RWPE2 (cell line): ENCODE results near the gene NEO1.

ENCODE experiments used
- ATAC-seq: fragments of 200-7000 bp; cut with Tn5 transposase; 3 replicates; pipeline ENCODE4 v1.9.1; 2021; ENCODE audit warnings: low read depth
- DNase-seq: peaks from one replicate; pipeline ENCODE4 v3.0.0-alpha.2; 2020; ENCODE audit warnings: low spot score
- H3K27ac ChIP-seq: fragments of 450-650 bp; 2 replicates; pipeline ENCODE4 v1.5.1; 2017; ENCODE audit warnings: mild to moderate bottlenecking; ENCODE audit not compliant: poor library complexity, severe bottlenecking
- H3K27me3 ChIP-seq: fragments of 250-450 bp; sonication (Bioruptor Pico); 2 replicates; pipeline ENCODE4 v1.5.1; 2021; ENCODE audit warnings: mild to moderate bottlenecking, moderate library complexity; ENCODE audit not compliant: insufficient read depth, poor library complexity, severe bottlenecking
- H3K36me3 ChIP-seq: fragments of 250-450 bp; sonication (Bioruptor Pico); 2 replicates; pipeline ENCODE4 v1.5.1; 2020; ENCODE audit warnings: low read depth, mild to moderate bottlenecking, moderate library complexity
- H3K4me1 ChIP-seq: fragments of 250-450 bp; sonication (Bioruptor Pico); 2 replicates; pipeline ENCODE4 v1.5.1; 2021; ENCODE audit warnings: mild to moderate bottlenecking, moderate library complexity; ENCODE audit not compliant: insufficient read depth, poor library complexity, severe bottlenecking
- H3K4me3 ChIP-seq: fragments of 250-450 bp; sonication (Bioruptor Pico); 2 replicates; pipeline ENCODE4 v1.5.1; 2021; ENCODE audit warnings: mild to moderate bottlenecking, moderate library complexity; ENCODE audit not compliant: severe bottlenecking
- H3K9me3 ChIP-seq: fragments of 250-450 bp; sonication (Bioruptor Pico); 2 replicates; pipeline ENCODE4 v1.5.1; 2021; ENCODE audit warnings: mild to moderate bottlenecking, moderate library complexity; ENCODE audit not compliant: severe bottlenecking
- TF ChIP-seq, protein P1 (sequence below): fragments of 450-650 bp; IDR thresholded peaks from one replicate; pipeline ENCODE4 v1.5.1; 2017; ENCODE audit warnings: mild to moderate bottlenecking, moderate library complexity; ENCODE audit not compliant: poor library complexity, severe bottlenecking

The NEO1 gene

DNA sequence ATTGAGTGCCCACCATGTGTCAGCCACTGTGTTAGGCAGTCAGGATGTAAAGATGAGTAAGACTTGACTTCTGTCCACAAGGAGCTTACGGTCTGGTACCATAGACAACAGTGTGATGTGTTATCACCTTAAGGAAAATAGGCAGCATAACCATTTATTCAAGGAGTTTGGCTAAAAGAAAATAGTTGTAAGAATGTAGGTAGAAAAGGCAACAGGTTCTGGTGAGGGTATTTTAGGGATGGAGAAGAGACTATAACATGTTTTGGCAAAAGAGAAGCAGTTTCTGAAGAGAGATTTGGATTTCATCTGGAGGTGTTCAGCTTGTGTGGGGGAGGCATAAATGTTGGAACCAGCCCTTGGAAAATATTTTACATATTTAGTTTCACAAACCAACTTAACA, 194.6 kb downstream of the NEO1 start:
- TF ChIP-seq, protein P1, sequence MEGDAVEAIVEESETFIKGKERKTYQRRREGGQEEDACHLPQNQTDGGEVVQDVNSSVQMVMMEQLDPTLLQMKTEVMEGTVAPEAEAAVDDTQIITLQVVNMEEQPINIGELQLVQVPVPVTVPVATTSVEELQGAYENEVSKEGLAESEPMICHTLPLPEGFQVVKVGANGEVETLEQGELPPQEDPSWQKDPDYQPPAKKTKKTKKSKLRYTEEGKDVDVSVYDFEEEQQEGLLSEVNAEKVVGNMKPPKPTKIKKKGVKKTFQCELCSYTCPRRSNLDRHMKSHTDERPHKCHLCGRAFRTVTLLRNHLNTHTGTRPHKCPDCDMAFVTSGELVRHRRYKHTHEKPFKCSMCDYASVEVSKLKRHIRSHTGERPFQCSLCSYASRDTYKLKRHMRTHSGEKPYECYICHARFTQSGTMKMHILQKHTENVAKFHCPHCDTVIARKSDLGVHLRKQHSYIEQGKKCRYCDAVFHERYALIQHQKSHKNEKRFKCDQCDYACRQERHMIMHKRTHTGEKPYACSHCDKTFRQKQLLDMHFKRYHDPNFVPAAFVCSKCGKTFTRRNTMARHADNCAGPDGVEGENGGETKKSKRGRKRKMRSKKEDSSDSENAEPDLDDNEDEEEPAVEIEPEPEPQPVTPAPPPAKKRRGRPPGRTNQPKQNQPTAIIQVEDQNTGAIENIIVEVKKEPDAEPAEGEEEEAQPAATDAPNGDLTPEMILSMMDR: no peak
- no peak for ATAC-seq
- H3K27ac ChIP-seq: no peak overlapping the region

GRCh38 chr15:73247331-73247730, 195.1 kb downstream of the NEO1 start:
- TF ChIP-seq, protein P1: no peak
- H3K27me3 ChIP-seq: no peaks in the 10 kb centered on the region
- DNase-seq (no peak), ATAC-seq (no peak)
- no peaks in the 10 kb centered on the region for H3K9me3 ChIP-seq
- no peak overlapping the region for H3K4me3 ChIP-seq
- no peaks in the 10 kb centered on the region for H3K36me3 ChIP-seq
- no peaks in the 10 kb centered on the region for H3K4me1 ChIP-seq
- H3K27ac ChIP-seq: no peak overlapping the region

More for the DNA sequence above, 194.6 kb downstream of the NEO1 start:
- Histone ChIP-seq H3K4me1 (no peaks in the 10 kb centered on the region), H3K9me3 (no peaks in the 10 kb centered on the region), H3K27me3 (no peaks in the 10 kb centered on the region), H3K36me3 (no peaks in the 10 kb centered on the region), H3K4me3 (no peak overlapping the region)
- no peak for DNase-seq

DNA sequence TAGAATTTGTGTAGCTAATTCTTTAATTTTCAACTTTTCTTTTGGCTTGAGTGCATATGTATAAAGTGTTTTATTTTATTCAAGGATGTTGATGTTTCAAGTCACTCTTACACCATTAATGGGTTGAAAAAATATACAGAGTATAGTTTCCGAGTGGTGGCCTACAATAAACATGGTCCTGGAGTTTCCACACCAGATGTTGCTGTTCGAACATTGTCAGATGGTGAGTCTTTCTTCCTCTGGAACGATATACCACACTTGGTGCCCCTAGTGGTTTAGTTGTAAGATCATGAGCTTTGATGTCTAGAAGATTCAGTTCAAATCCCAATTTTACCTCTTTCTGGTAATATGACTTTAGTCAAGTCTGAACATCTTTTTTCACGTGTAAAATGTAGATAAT, 197.2 kb downstream of the NEO1 start:
- Histone ChIP-seq H3K36me3 (no peaks in the 10 kb centered on the region), H3K4me1 (no peaks in the 10 kb centered on the region), H3K9me3 (no peaks in the 10 kb centered on the region), H3K4me3 (no peak overlapping the region), H3K27me3 (no peaks in the 10 kb centered on the region), H3K27ac (no peak overlapping the region)
- ATAC-seq (no peak), DNase-seq (no peak)
- TF ChIP-seq, protein P1: no peak

DNA sequence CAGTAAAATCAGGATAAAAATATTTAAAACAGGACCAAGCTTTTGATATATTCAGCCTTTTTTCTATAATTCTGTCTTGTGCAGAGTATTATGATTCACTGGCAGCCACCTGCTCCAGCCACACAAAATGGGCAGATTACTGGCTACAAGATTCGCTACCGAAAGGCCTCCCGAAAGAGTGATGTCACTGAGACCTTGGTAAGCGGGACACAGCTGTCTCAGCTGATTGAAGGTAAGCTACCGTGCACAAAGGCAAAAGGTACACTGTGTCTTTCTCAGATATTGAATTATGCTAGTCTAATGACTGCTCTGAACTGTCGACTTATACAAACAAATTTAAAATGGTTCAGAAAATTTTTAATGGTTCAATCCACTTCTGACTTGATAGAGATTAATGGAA, 202.3 kb downstream of the NEO1 start:
- no peak for DNase-seq
- ATAC-seq: no peak
- H3K27me3 ChIP-seq: no peaks in the 10 kb centered on the region
- no peaks in the 10 kb centered on the region for H3K36me3 ChIP-seq
- TF ChIP-seq, protein P1: no peak
- no peak overlapping the region for H3K27ac ChIP-seq
- no peak overlapping the region for H3K4me3 ChIP-seq
- H3K4me1 ChIP-seq: no peaks in the 10 kb centered on the region
- H3K9me3 ChIP-seq: no peaks in the 10 kb centered on the region

DNA sequence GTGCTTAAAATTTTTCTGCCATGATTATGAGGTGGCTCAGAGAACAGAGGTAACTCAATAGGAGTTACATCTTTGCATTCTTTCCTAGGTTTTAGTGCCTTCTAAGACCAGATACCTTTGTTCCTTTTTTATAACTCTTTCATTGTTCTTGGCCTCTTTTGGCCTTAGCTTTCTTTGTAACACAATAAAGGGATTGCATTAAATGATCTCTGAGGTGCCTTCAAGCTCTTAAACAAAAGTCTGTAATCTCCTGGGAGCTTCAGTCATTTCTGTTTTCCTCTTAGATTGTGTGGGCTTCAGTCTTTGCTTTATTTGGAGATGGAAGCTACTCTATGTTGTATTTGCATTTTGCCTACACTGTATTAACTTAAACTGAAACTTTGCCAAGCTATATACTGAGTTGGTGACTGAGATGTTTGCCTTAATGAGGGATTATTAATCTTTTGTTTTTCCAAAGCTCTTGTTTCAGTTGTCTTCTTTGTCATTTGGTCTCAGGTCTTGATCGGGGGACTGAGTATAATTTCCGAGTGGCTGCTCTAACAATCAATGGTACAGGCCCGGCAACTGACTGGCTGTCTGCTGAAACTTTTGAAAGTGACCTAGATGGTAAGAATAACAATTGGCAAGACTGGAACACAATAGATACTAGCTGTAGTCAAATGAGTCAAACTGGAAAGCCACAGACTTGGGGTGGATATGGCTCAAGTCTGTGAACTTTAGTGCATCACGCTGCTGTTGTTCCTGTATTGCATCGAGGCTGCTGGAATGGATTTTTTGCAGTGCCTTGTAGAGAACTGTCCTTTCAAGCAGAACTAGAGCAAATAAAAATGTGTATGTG, 206.2 kb downstream of the NEO1 start:
- no peak overlapping the region for H3K4me3 ChIP-seq
- H3K27me3 ChIP-seq: no peaks in the 10 kb centered on the region
- TF ChIP-seq, protein P1: no peak
- H3K36me3 ChIP-seq: no peaks in the 10 kb centered on the region
- no peaks in the 10 kb centered on the region for H3K4me1 ChIP-seq
- no peak for ATAC-seq
- no peak overlapping the region for H3K27ac ChIP-seq
- H3K9me3 ChIP-seq: no peaks in the 10 kb centered on the region
- DNase-seq: no peak
